Mucosa of descending colon (tissue), 3 donors: ENCODE data around the gene DNASE1L3. TPM values are rescaled to one million over a fixed set of nuclear protein-coding genes. Genes with fewer than 3 reads are reported as not detected.

Experiments used
- ATAC-seq: fragments of 200-7000 bp; cut with Tn5 transposase; one replicate; pipeline ENCODE4 v1.9.1; 2020; ENCODE audit warnings: mild to moderate bottlenecking, moderate library complexity
- DNase-seq, 3 donors: peaks; one replicate each; pipeline ENCODE4 v3.0.0-alpha.2; 2020
- H3K36me3 ChIP-seq: fragments of 200-600 bp; one replicate; pipeline ENCODE4 v1.8.0; 2021; ENCODE audit warnings: low read depth, mild to moderate bottlenecking
- H3K4me1 ChIP-seq: fragments of 200-600 bp; one replicate; pipeline ENCODE4 v1.8.0; 2021; ENCODE audit warnings: low read depth, mild to moderate bottlenecking
- H3K4me3 ChIP-seq: fragments of 200-600 bp; one replicate; pipeline ENCODE4 v1.8.0; 2021; ENCODE audit warnings: mild to moderate bottlenecking
- H3K9me3 ChIP-seq: fragments of 200-600 bp; one replicate; pipeline ENCODE4 v1.8.0; 2021; ENCODE audit warnings: mild to moderate bottlenecking
- intact Hi-C, 2 donors: fragments of 100-400 bp; cut with DNase I in 1 of 2; cut with micrococcal nuclease in 1 of 2; formaldehyde crosslinking; loops; one replicate each; pipeline versions ENCODE4 v1.11.0 to v1.11.1; 2022; cut with DNase I, micrococcal nuclease
- total RNA-seq, 3 donors: library from RNA; stranded (reverse); fragmentation: NEBNext Ultra II Directional in 2 of 3; extraction: Animal tissue kit (Norgen Biotek cat#: 25700) in 2 of 3; gene quantifications; one replicate each; pipeline versions ENCODE4 v1.2.1 to v1.2.4, GENCODE V29; 2021 to 2023
- TF ChIP-seq, protein P1 (sequence below): fragments of 200-600 bp; IDR thresholded peaks from one replicate; pipeline ENCODE4 v1.8.0; 2022; ENCODE audit warnings: antibody characterized with exemption, mild to moderate bottlenecking
- donor health status: DM: no; HTN: no; CAD: no; lungs with moderate emphysema.
- donor health status: DM: no; HTN: no; CAD: no.
- donor health status: DM: no; HTN: yes; CAD: no.

DNASE1L3 gene
- total RNA-seq, 3 donors from 2014 or later, result 3.3 to 9.6 (median 9.0) TPM

DNA sequence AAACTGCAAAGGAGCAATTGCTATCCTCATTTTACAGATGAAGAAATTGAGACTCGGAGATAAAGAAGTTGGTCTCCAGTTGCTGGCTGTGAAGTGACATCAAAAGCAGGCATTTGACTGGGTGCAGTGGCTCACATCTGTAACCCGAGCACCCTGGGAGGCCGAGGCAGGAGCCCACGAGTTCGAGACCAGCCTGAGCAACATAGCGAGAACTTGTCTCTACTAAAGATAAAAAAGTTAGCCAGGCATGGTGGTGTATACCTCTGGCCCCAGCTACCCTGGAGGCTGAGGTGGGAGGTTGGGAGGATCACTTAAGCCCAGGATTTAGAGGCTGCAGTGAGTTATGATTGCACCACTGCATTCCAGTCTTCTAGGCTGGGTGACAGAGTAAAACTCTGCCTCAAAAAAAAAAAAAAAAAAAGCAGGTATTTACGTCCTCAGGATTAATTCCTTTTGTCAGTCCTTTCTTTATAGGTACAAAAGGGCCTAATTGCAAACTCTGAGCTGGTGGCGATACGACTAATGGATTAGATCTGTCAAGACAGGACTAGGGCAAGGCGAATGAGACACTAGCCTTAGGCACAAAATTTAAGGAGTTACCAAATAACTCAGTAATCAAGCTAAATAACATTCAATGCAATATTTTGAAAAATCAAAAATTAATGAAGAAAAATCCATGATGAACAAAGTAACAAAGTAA is 5.9 kb upstream of the DNASE1L3 start:
- Histone ChIP-seq H3K36me3 (no peaks in the 10 kb centered on the region), H3K9me3 (no peaks in the 10 kb centered on the region), H3K4me3 (no peak overlapping the region), H3K4me1 (no peaks in the 10 kb centered on the region)
- ATAC-seq (no peak), DNase-seq (no peak)
- intact Hi-C loops, result no loop called here
- TF ChIP-seq, protein P1, sequence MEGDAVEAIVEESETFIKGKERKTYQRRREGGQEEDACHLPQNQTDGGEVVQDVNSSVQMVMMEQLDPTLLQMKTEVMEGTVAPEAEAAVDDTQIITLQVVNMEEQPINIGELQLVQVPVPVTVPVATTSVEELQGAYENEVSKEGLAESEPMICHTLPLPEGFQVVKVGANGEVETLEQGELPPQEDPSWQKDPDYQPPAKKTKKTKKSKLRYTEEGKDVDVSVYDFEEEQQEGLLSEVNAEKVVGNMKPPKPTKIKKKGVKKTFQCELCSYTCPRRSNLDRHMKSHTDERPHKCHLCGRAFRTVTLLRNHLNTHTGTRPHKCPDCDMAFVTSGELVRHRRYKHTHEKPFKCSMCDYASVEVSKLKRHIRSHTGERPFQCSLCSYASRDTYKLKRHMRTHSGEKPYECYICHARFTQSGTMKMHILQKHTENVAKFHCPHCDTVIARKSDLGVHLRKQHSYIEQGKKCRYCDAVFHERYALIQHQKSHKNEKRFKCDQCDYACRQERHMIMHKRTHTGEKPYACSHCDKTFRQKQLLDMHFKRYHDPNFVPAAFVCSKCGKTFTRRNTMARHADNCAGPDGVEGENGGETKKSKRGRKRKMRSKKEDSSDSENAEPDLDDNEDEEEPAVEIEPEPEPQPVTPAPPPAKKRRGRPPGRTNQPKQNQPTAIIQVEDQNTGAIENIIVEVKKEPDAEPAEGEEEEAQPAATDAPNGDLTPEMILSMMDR, result no peak

DNA sequence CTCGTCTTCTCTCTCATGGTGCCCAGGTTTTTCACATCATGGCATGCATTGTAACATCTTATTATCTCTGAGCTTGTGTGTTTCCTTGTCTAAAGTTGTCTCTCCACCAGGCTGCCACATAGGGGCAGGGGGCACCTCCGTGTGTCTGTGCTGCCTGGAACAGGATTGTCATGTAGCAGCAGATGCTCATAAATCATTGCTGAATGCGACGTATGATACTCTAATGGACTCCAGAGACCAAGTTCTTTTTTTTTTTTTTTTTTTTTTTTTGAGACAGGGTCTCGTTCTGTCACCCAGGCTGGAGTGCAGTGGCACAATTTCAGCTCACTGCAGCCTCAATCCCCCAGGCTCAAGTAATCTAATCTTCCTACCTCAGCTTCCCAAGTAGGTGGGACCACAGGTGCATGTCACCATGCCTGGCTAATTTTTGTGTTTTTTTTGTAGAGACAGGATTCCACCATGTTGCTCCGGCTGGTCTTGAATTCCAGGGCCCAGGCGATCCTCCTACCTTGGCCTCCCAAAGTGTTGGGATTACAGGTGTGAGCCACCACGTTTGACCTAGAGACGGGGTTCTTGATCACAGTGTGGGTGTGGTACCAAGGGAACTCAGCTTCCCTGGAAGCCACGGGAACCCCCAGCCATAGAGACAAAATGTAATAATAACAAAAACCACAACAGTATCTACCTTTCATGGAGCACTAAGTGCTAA is 4.7 kb upstream of the DNASE1L3 start:
- H3K9me3 ChIP-seq, result no peaks in the 10 kb centered on the region
- intact Hi-C loops, result no loop called here
- no peaks in the 10 kb centered on the region for H3K4me1 ChIP-seq
- ATAC-seq, result no peak
- DNase-seq, result no peak
- TF ChIP-seq, protein P1, result no peak
- H3K4me3 ChIP-seq, result no peak overlapping the region
- no peaks in the 10 kb centered on the region for H3K36me3 ChIP-seq

DNA sequence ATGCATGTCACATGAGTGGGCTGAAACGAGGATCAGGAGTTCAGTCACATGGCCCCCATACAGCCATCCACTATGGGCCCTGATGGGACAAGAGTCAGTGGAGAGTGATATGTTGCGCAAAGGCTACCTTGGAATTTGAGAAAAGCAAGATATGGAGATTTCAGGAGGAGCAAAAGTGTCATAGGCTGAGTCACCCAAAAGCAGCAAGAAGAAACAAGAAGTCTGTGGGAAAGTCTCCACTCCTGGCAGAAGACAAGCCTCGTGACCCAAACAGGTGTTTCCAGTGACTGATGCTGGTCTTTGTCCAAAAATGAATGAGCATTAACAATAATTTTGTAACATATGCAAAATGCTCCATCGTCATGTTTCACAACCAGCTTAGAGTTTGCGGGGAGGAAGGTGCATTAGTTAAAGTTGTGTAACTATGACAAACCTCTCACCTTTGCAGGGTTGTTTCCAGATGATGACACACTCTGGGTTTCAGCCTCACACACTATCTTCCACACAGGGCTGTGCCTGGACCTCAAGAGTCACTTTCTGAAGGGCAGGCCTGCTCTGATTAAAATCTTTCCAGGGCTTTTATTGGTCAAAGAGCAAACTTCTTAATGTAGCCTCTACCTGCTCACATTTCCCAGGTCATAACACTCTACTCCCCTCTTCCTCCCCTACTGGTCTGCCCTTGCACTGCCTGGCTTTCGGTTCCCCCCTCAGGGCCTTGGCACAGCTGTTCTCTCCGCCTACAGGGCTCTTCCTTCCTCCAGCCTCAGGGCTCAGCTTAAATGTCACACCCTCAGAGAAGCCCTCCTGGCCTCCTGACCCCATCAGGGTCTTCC is 3.9 kb upstream of the DNASE1L3 start:
- H3K4me1 ChIP-seq, result no peaks in the 10 kb centered on the region
- H3K9me3 ChIP-seq, result no peaks in the 10 kb centered on the region
- peak in 1 of 3 donors; percentile 34 for DNase-seq
- TF ChIP-seq, protein P1, result no peak
- ATAC-seq, result peak; percentile 66
- intact Hi-C loops, result no loop called here
- no peaks in the 10 kb centered on the region for H3K36me3 ChIP-seq
- H3K4me3 ChIP-seq, result no peak overlapping the region

DNA sequence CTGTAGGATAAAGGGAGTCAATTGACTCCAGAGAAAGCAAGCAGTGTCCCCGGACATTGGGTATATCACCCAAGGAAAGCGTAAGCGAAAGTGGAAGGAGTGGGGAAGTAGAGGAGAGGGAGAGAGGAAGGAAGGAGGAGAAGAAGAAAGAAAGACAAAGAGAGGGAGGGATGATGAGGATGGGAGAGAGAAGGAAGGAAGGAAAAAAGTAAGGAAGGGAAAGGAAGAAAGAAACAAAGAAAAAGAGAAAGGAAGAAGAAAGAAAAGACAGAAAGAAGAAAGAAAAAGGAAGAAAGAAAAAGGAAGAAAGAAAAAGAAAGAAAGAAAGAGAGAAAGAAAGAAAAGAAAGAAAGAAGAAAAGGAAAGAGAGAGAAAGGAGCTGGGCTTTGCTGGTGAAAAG is 839 bp downstream of the DNASE1L3 start:
- ATAC-seq, result no peak
- TF ChIP-seq, protein P1, result no peak
- Histone ChIP-seq H3K9me3 (no peaks in the 10 kb centered on the region), H3K4me1 (no peaks in the 10 kb centered on the region), H3K4me3 (no peak overlapping the region), H3K36me3 (no peaks in the 10 kb centered on the region)
- DNase-seq, result no peak
- intact Hi-C loops, result no loop called here

DNA sequence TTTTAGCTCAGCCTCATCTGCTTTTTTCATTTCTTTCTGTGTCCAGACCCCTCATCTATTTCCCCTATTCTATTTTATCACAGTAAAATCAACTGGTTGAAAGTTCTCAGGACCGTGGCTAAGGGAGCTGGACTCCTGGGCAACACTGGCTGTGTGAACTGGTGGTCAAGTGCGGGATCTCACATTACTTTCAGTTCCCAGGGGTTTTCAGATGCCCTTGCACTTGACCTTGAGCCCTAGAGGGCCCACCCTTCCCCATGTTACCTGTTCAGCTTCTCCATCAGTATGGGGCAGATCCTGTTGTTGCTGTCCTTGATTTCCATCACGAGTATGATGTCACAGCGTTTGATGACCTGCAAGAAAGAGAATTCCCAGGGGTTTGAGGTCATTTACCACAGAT is 2.8 kb downstream of the DNASE1L3 start:
- ATAC-seq, result no peak
- Histone ChIP-seq H3K9me3 (no peaks in the 10 kb centered on the region), H3K36me3 (no peaks in the 10 kb centered on the region), H3K4me1 (no peaks in the 10 kb centered on the region), H3K4me3 (no peak overlapping the region)
- DNase-seq, result no peak
- TF ChIP-seq, protein P1, result no peak
- intact Hi-C loops, result no loop called here
